ENCODE results near the gene SSH2.

SSH2 gene

DNA sequence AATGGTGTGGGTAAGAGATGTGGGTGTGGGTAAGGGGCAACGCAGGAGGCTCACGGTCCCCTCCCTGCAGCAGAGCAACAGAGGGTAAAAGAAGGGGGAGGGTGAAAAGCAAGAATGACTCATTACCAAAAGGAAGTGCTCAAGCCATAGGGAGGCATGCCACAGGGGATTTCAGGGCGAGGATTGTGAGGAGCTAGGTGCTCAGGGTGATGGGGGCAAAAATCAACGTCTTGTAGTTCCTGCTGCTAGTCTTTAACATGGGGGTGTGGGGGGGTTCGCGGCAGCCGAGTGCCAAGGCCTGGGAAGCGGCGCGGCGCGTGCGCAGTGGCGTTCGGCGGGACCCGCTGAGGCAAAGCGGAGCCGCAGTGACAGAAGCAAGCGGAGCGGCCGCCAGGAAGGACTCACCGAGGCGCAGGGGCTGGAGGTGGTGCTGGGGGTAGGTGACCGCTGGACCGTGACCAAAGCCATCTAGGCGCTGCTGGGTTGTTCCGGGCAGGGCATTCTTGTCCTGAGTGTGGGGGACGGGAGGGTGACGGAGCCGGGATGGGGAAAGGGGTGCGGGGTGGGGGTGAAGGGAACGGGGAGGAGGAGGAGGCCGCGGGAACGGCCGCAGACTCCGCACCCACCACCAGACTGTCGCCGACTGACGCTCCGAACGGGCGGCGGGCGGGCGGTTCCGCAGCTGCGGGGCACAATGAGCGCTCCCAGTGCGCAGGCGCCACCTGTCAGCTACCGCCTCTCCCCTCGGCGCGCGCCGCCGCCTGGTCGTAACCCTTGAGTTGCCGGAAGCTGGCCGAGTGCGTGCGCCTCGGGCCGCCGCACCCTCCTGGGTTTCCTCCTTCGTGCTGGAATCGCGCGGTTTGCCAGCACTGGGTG is at the start of gene SSH2:
Gene SSH2 (minus strand): TSS at position 696 of the 876 bp plus-strand sequence. CDS start 228 bp downstream, at position 468.
- TF ChIP-seq, protein P1, sequence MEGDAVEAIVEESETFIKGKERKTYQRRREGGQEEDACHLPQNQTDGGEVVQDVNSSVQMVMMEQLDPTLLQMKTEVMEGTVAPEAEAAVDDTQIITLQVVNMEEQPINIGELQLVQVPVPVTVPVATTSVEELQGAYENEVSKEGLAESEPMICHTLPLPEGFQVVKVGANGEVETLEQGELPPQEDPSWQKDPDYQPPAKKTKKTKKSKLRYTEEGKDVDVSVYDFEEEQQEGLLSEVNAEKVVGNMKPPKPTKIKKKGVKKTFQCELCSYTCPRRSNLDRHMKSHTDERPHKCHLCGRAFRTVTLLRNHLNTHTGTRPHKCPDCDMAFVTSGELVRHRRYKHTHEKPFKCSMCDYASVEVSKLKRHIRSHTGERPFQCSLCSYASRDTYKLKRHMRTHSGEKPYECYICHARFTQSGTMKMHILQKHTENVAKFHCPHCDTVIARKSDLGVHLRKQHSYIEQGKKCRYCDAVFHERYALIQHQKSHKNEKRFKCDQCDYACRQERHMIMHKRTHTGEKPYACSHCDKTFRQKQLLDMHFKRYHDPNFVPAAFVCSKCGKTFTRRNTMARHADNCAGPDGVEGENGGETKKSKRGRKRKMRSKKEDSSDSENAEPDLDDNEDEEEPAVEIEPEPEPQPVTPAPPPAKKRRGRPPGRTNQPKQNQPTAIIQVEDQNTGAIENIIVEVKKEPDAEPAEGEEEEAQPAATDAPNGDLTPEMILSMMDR (conservative IDR thresholded peaks at IDR 0.05; ENCODE audit: low read depth, low read length), result no peak
- H3K4me3 ChIP-seq (ENCODE audit: low read depth, low read length), result peak within 1 kb of the TSS; percentile 98
- DNase-seq (ENCODE audit: low read depth), result peak; percentile 85

- peak; percentile 63 for DNase-seq (ENCODE audit: low read depth)
- TF ChIP-seq, protein P1 (conservative IDR thresholded peaks at IDR 0.05; ENCODE audit: low read depth, low read length), result no peak
- no peak overlapping the region for H3K4me3 ChIP-seq (ENCODE audit: low read depth, low read length)
Measured at GRCh38 chr17:29977836-29978235, 47.8 kb upstream of the SSH2 start.

DNA sequence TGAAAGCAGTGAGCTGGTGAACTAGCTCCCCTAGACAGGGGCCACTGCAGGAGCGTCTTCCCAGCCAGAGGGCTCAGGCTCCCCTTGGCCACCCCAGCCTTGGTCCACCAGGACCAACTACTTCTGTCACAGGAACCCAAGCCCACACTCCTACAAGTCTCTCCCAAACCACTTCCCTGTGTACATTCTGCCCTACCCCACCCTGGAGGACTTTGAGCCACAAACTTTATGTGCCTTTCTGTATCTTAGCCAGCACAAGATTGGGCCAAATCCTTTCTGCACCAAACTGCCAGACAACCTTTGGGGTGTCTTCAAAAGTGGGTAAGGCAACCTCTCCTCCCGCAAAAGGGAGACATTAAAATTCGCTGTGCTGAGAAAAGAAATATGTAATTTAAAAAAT is 43.0 kb upstream of the SSH2 start:
- no peak overlapping the region for H3K4me3 ChIP-seq (ENCODE audit: low read depth, low read length)
- DNase-seq (ENCODE audit: low read depth), result no peak
- TF ChIP-seq, protein P1 (conservative IDR thresholded peaks at IDR 0.05; ENCODE audit: low read depth, low read length), result no peak

- DNase-seq (ENCODE audit: low read depth), result no peak
- H3K4me3 ChIP-seq (ENCODE audit: low read depth, low read length), result no peak overlapping the region
- TF ChIP-seq, protein P1 (conservative IDR thresholded peaks at IDR 0.05; ENCODE audit: low read depth, low read length), result no peak
Measured at GRCh38 chr17:29972277-29972676, 42.2 kb upstream of the SSH2 start.

- no peak overlapping the region for H3K4me3 ChIP-seq (ENCODE audit: low read depth, low read length)
- TF ChIP-seq, protein P1 (conservative IDR thresholded peaks at IDR 0.05; ENCODE audit: low read depth, low read length), result no peak
- DNase-seq (ENCODE audit: low read depth), result no peak
Measured at GRCh38 chr17:29968271-29968670, 38.2 kb upstream of the SSH2 start.

- H3K4me3 ChIP-seq (ENCODE audit: low read depth, low read length), result no peak overlapping the region
- DNase-seq (ENCODE audit: low read depth), result no peak
- TF ChIP-seq, protein P1 (conservative IDR thresholded peaks at IDR 0.05; ENCODE audit: low read depth, low read length), result no peak
Measured at GRCh38 chr17:29962656-29963055, 32.6 kb upstream of the SSH2 start.

Measured in choroid plexus epithelial cell (primary cell).